ENCODE results near the gene TM4SF18. TPM values are rescaled to one million over a fixed set of nuclear protein-coding genes. Genes with fewer than 3 reads are reported as not detected.

TM4SF18 gene
- total RNA-seq, 1 experiment from 2014 or later = 54.5 TPM

DNA sequence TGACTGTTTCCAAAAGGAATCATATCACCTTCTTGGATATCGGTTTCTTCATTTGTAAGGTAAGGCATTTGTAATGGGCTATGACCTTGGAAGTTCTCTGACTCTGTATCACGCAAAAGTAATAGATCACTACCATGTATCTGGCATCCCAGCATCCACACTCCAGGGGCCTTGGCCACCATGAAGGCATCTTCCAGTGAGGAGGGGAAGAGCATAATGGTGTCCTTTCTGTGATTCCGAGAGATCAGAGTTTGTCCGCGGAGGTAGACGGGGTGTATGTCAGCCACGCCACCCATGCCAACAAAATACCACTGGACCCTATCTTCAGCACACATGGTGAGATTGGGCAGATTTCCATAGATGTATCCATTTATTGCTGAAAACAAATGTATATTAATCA, 63.7 kb downstream of the TM4SF18 start:
- Histone ChIP-seq H3K4me3 (ENCODE audit: low read depth in 2 of 2, low read length in 2 of 2) (no peak overlapping the region), H3K27ac (ENCODE audit: low read length) (peak overlapping the region; percentile 71), H3K9me3 (ENCODE audit: control insufficient read depth, insufficient read depth, low read depth, low read length) (no peaks in the 10 kb centered on the region; the same call in 1 of the 2 replicates), H3K36me3 (ENCODE audit: control insufficient read depth, insufficient read depth, low read length) (no peaks in the 10 kb centered on the region), H3K4me1 (ENCODE audit: control insufficient read depth, insufficient read depth, low read length) (peaks cover 5% of the 10 kb centered on the region; the same call in 1 of the 2 replicates), H3K27me3 (ENCODE audit: control insufficient read depth, insufficient read depth, low read length) (no peaks in the 10 kb centered on the region)
- ChIA-PET CTCF (interaction anchor here (0.6 kb wide), 1 partner anchor 9 kb away, joined by 3 read pairs; no protein-coding TSS in a partner anchor), POLR2A (no interaction called here)
- DNase-seq (ENCODE audit: low read depth, low spot score) = no peak
- BruUV-seq (replicated peaks) = no TSS peak
- intact Hi-C loops (cut with micrococcal nuclease; ENCODE audit: unreplicated experiment) = loop anchor here (5.0 kb wide), 1 partner anchor 312 kb away; no protein-coding TSS in a partner anchor
- in situ Hi-C loops (cut with HindIII; ENCODE audit: low pct_unique_long_range_greater_than_20kb, low sequenced_read_pairs) = no loop called here
- TF ChIP-seq SIN3A (IDR thresholded peaks at IDR 0.05; ENCODE audit: borderline replicate concordance, insufficient read depth, low read depth, low read length) = no peak
- no peak for TF ChIP-seq TCF7L2 (IDR thresholded peaks at IDR 0.05; ENCODE audit: low read depth, low read length)
- no peak for TF ChIP-seq CTCF (IDR thresholded peaks at IDR 0.05)
- TF ChIP-seq REST (IDR thresholded peaks at IDR 0.05; ENCODE audit: insufficient read depth in 1 of 2, low read depth in 2 of 2, low read length in 1 of 2) = no peak
- no peak for TF ChIP-seq POLR2AphosphoS5 (IDR thresholded peaks at IDR 0.05; ENCODE audit: low read depth, low read length)
- ATAC-seq = no peak

Other genes with a start within 250 kb of the TM4SF18 start
- 106 TPM for gene HLTF, start 247.1 kb downstream of the TM4SF18 start, total RNA-seq (2021; ENCODE audit: unreplicated experiment)
- gene HPS3, start 204.0 kb downstream of the TM4SF18 start, total RNA-seq (2021; ENCODE audit: unreplicated experiment) = 68.0 TPM
- 5.8 TPM for gene CP, start 111.8 kb downstream of the TM4SF18 start, total RNA-seq (2021; ENCODE audit: unreplicated experiment)
- gene TM4SF1, start 44.0 kb upstream of the TM4SF18 start, total RNA-seq (2021; ENCODE audit: unreplicated experiment) = 1,063 TPM
- gene TM4SF4, start 141.1 kb upstream of the TM4SF18 start, total RNA-seq (2021; ENCODE audit: unreplicated experiment) = 0.46 TPM